PC-3 (cell line): ENCODE data around the gene DCAF7.

Experiments
- CTCF ChIP-seq: fragments of 300-600 bp; sonication (generic); conservative IDR thresholded peaks from 2 replicates; pipeline ENCODE4 v1.5.1; 2017; ENCODE audit warnings: antibody characterized with exemption, low read depth, mild to moderate bottlenecking, low read length
- EZH2 ChIP-seq: fragments of 300-600 bp; sonication (generic); IDR thresholded peaks from one replicate; pipeline ENCODE4 v1.6.1; 2017; ENCODE audit warnings: antibody characterized with exemption, mild to moderate bottlenecking, low read length; ENCODE audit not compliant: unreplicated experiment
- EZH2phosphoT487 ChIP-seq: fragments of 300-600 bp; sonication (generic); IDR thresholded peaks from 2 replicates; pipeline ENCODE4 v1.6.1; 2018; ENCODE audit warnings: mild to moderate bottlenecking, antibody characterized with exemption, low read length, borderline replicate concordance

GRCh38 chr17:63557416-63557815 lies 7.1 kb downstream of the DCAF7 start:
- TF ChIP-seq EZH2 = no peak
- no peak for TF ChIP-seq CTCF
- no peak for TF ChIP-seq EZH2phosphoT487
